Left renal pelvis (tissue), 4 donors: ENCODE measurements around the gene TRPT1. TPM values are rescaled to one million over a fixed set of nuclear protein-coding genes. Genes with fewer than 3 reads are reported as not detected.

Source experiments
- DNase-seq, 4 donors: peaks; one replicate each; pipeline ENCODE4 v3.0.0-alpha.2; 2013; ENCODE audit warnings: low read depth in 4 of 4, low spot score in 3 of 4
- polyA plus RNA-seq, 4 donors: library from polyadenylated mRNA; unstranded; fragments of 120-200 nt; gene quantifications; one replicate each; pipeline ENCODE4 v1.2.1, GENCODE V29; 2013; ENCODE audit not compliant: insufficient read length in 4 of 4

Gene TRPT1
- polyA plus RNA-seq, 4 donors: 25.7 to 56.1 (median 40.1) TPM

DNA sequence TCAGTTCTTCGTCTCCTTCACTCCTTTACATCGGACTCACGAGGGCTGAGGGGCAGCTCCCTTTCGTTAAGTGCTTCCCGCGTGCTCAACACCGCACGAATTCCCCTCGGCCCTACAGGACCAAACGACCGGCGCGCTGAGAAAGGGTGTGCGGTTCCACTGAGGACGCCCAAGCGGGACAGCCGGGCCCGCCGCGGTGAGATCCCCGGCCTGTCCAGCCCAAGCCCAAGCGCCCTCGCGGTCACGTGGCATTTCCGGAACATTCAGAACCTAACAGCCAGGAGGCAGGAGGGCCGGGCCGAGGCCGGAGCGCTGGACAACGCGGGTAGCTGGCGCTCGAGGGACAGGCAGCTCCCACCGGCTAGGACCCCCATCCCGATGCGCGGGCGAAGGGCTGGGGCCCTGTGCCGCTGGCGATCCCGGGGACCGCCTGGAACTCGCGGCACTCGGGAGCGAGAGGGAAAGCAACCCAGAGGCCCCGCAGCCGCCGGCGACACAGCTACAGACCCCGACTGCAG is 40.8 kb downstream of the TRPT1 start:
- peak in 2 of 4 donors; percentile 16 to 72 for DNase-seq

DNA sequence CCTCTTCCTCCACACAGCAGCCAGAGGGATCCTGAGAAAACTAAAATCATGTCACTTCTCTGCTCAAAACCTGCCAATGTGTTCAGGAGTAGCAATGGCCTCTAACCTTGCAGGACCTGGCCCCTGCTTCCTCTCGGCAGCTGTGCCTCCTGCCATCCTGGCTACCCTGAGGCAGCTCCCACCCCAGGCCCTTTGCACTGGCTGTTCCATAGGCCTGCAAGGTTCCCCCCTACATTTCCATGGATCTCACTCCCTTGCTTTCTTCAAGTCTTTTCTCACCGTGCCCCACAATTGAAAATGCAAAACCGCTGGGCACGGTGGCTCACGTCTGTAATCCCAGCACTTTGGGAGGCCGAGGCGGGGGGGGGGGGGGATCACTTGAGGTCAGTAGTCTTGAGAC is 42.1 kb downstream of the TRPT1 start:
- DNase-seq: no peak

- peak; percentile 55 to 73 (median 69) for DNase-seq
Measured at GRCh38 chr11:64181506-64182411, 44.2 kb downstream of the TRPT1 start.

- DNase-seq: no peak
Measured at GRCh38 chr11:64180891-64181290, 45.1 kb downstream of the TRPT1 start.

DNA sequence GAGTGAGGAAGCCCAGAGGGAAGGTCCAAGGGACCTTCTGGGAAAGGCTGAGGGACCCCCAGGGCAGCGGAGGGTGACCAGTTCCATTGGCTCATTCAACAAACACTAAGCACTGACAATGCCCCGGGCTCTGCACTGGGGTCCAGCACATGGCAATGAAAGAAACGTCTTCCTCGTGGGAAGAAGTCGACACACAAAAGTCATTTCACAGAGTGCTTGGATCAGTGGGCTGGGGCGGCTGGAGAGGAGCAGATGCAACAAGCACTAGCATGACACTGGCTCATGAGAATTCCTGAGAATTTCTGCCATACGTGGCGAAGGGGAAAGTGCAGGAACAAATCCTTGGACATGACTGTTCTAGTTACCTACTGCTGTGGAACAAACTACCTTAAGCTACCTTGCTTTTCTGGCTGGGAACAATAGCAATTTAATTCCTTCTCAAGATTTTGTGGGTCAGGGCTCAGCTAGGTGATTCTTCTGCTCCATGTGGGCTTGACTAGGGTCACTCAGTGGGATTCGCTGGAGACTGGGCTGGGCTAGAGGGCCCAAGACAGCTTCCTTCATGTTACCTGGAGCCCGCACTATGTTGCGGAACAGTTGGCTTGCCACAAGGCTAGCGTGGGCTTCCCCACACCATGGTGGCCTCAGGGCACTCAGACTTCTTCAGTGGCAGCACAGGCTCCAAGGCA is 46.9 kb downstream of the TRPT1 start:
- no peak for DNase-seq

GRCh38 chr11:64178203-64178602 is 47.8 kb downstream of the TRPT1 start:
- no peak for DNase-seq

DNA sequence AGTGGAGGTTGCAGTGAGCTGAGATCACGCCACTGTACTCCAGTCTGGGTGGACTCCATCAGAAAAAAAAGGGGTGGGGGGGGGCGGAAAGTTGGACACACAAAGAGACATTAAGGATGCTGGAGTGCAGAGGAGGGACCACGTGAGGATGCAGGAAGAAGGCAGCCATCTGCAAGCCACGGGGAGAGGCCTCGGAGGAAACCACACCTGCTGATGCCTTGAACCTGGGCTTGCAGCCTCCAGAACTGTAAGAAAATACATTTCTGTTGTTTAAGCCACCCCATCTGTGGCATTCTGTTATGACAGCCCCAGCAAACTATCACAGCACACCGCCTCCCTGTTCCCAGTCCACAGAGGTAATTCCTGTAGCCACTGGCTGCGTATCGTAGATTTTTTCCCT is 49.2 kb downstream of the TRPT1 start:
- no peak for DNase-seq

Other genes with a start within 250 kb of the TRPT1 start
- gene OTUB1, start 239.7 kb downstream of the TRPT1 start, polyA plus RNA-seq: 100 to 1,000 TPM in 2 of 4 donors, 10 to 100 TPM in 2; 67.1 to 112 (median 101) TPM
- 1 to 10 TPM; 2.1 to 5.5 (median 3.5) TPM for gene FLRT1, start 190.3 kb downstream of the TRPT1 start, polyA plus RNA-seq
- gene MACROD1, start 60.1 kb downstream of the TRPT1 start, polyA plus RNA-seq: 10 to 100 TPM; 14.9 to 17.8 (median 15.3) TPM
- 100 to 1,000 TPM; 125 to 232 (median 205) TPM for gene STIP1, start 40.0 kb downstream of the TRPT1 start, polyA plus RNA-seq
- 1 to 10 TPM; 3.4 to 7.2 (median 5.6) TPM for gene FERMT3, start 19.5 kb downstream of the TRPT1 start, polyA plus RNA-seq
- gene NUDT22, start 88 bp upstream of the TRPT1 start, polyA plus RNA-seq: 10 to 100 TPM; 13.2 to 32.7 (median 19.1) TPM
- 10 to 100 TPM; 44.9 to 85.8 (median 59.1) TPM for gene DNAJC4, start 4.4 kb upstream of the TRPT1 start, polyA plus RNA-seq
- 100 to 1,000 TPM in 2 of 4 donors, 10 to 100 TPM in 2; 82.6 to 115 (median 99.9) TPM for gene VEGFB, start 8.4 kb upstream of the TRPT1 start, polyA plus RNA-seq
- 10 to 100 TPM; 61.0 to 99.2 (median 86.6) TPM for gene FKBP2, start 14.9 kb upstream of the TRPT1 start, polyA plus RNA-seq
- gene PPP1R14B, start 20.8 kb upstream of the TRPT1 start, polyA plus RNA-seq: 10 to 100 TPM; 54.4 to 90.9 (median 69.8) TPM
- gene PLCB3, start 25.3 kb upstream of the TRPT1 start, polyA plus RNA-seq: 10 to 100 TPM; 12.4 to 17.1 (median 13.7) TPM
- gene BAD, start 58.5 kb upstream of the TRPT1 start, polyA plus RNA-seq: 10 to 100 TPM; 42.1 to 69.9 (median 48.3) TPM
- 10 to 100 TPM; 27.4 to 48.6 (median 30.6) TPM for gene GPR137, start 59.7 kb upstream of the TRPT1 start, polyA plus RNA-seq
- under 1 TPM in 1 of 4 donors, not detected in 3; 0.16 TPM for gene KCNK4, start 65.1 kb upstream of the TRPT1 start, polyA plus RNA-seq
- gene CATSPERZ, start 74.2 kb upstream of the TRPT1 start, polyA plus RNA-seq: under 1 TPM in 1 of 4 donors, not detected in 3; 0.79 TPM
- gene ESRRA, start 79.3 kb upstream of the TRPT1 start, polyA plus RNA-seq: 10 to 100 TPM in 3 of 4 donors, 1 to 10 TPM in 1; 7.4 to 31.0 (median 17.2) TPM
- gene TRMT112, start 91.4 kb upstream of the TRPT1 start, polyA plus RNA-seq: 100 to 1,000 TPM; 208 to 244 (median 221) TPM
- gene PRDX5, start 91.9 kb upstream of the TRPT1 start, polyA plus RNA-seq: 100 to 1,000 TPM; 156 to 230 (median 184) TPM
- 1 to 10 TPM; 2.7 to 5.2 (median 3.6) TPM for gene CCDC88B, start 114.0 kb upstream of the TRPT1 start, polyA plus RNA-seq
- gene RPS6KA4, start 133.0 kb upstream of the TRPT1 start, polyA plus RNA-seq: 10 to 100 TPM in 3 of 4 donors, 1 to 10 TPM in 1; 9.4 to 16.3 (median 13.5) TPM